IPS DF 6.9 (cell line): Measurements from ENCODE around the gene RAD50.
"Not testable (repeated sequence)": the region's sequence is repeated elsewhere in the genome, so short reads cannot be mapped to it uniquely, and the experiment has no call there.

Experiments used
- DNase-seq: peaks from one replicate; pipeline ENCODE4 v3.0.0-alpha.2; 2013; ENCODE audit warnings: low read depth, low spot score
- H3K27ac ChIP-seq: one replicate; pipeline ENCODE4 v1.5.1; 2013; ENCODE audit warnings: low read length, control low read depth
- H3K27me3 ChIP-seq: 2 replicates; pipeline ENCODE4 v1.6.1; 2013; ENCODE audit warnings: mild to moderate bottlenecking, low read length; ENCODE audit not compliant: control insufficient read depth, insufficient read depth
- H3K36me3 ChIP-seq: 2 replicates; pipeline ENCODE4 v1.6.1; 2013; ENCODE audit warnings: low read length; ENCODE audit not compliant: control insufficient read depth, insufficient read depth
- H3K4me1 ChIP-seq: 2 replicates; pipeline ENCODE4 v1.6.1; 2013; ENCODE audit warnings: low read length; ENCODE audit not compliant: control insufficient read depth, insufficient read depth
- H3K4me3 ChIP-seq: 2 replicates; pipeline ENCODE4 v1.5.1; 2013; ENCODE audit warnings: mild to moderate bottlenecking, low read length
- H3K9me3 ChIP-seq: 2 replicates; pipeline ENCODE4 v1.6.1; 2013; ENCODE audit warnings: low read length, inconsistent platforms; ENCODE audit not compliant: control insufficient read depth, insufficient read depth
- WGBS: extraction: QIAGEN DNeasy Blood & Tissue Kit; methylation state at CpG from one replicate; pipeline ENCODE4 v1.1.7; 2013; ENCODE audit warnings: mixed read lengths, missing lambda C conversion rate; ENCODE audit not compliant: insufficient read length, insufficient coverage; 5-methylcytosine and 5-hydroxymethylcytosine counted together

Gene RAD50

DNA sequence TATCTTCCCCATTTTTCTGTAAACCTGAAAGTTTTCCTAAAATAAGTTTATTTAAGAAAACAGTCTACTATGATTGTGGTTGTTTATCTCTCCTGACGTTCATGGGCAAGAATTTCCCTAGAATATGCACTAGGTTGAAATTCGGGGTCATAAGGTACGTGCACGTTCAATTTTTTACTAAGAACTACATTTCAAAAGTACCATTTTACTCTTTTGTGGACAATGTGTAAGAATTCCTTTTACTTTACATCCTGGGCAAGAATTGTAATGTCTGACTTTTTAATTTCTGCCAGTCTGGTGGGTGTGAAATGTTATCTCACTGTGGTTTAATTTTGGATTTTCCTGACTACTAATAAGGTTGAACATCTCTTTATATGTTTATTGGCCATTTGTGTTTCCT is 25.8 kb upstream of the RAD50 start:
- no peaks in the 10 kb centered on the region for H3K9me3 ChIP-seq
- no peak overlapping the region for H3K4me3 ChIP-seq
- no CpG with 5 or more reads among the region's 4 CpGs for WGBS
- no peaks in the 10 kb centered on the region for H3K36me3 ChIP-seq
- H3K27ac ChIP-seq: no peak overlapping the region
- no peak for DNase-seq
- no peaks in the 10 kb centered on the region for H3K4me1 ChIP-seq
- no peaks in the 10 kb centered on the region for H3K27me3 ChIP-seq

DNA sequence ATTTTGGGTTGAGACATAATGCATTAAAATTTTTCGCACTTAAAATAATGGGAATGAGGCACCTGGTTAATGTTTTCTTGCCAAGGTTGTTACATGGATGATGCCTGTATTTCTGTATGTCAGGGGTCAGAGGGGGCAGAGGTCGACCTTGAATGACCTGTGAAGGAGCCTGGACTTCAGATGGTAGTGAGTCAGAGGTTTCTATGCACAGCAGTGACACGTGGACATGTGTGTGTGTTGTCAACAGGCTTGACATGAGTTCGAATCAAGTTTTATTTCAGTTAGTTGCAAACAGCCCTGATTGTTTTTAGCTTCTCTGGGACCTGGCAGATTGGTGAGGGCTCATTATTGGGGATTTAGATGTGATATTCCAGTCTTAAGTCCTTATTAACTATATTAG is 17.1 kb upstream of the RAD50 start:
- DNase-seq: no peak
- no peak overlapping the region for H3K4me3 ChIP-seq
- H3K4me1 ChIP-seq: no peaks in the 10 kb centered on the region
- no peaks in the 10 kb centered on the region for H3K9me3 ChIP-seq
- H3K27me3 ChIP-seq: no peaks in the 10 kb centered on the region
- WGBS: 100% methylated on average over 1 of the region's 4 CpGs
- no peaks in the 10 kb centered on the region for H3K36me3 ChIP-seq
- no peak overlapping the region for H3K27ac ChIP-seq

DNA sequence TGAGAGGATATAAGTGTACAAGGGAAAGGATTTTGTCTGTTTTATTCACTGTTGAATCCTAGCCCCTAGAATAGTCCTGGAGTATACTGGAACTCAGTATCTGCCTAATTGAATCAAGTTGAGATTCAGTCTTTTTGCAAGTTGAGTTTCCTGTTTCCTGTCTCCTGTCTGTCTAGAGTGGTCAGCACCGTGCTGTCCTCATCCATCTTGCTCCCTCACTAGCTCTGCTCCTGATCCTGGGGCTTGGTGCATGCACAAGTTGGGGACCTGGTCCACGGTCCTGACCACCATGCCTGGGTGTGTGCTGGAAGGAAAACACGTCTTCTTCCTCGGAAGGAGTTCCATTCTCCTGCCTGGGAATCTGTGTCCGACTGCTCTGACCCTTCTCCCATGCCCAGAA is 16.6 kb upstream of the RAD50 start:
- Histone ChIP-seq H3K36me3 (no peaks in the 10 kb centered on the region), H3K9me3 (no peaks in the 10 kb centered on the region), H3K27me3 (no peaks in the 10 kb centered on the region), H3K4me3 (no peak overlapping the region), H3K27ac (no peak overlapping the region), H3K4me1 (no peaks in the 10 kb centered on the region)
- DNase-seq: no peak
- WGBS: no CpG with 5 or more reads among the region's 5 CpGs

DNA sequence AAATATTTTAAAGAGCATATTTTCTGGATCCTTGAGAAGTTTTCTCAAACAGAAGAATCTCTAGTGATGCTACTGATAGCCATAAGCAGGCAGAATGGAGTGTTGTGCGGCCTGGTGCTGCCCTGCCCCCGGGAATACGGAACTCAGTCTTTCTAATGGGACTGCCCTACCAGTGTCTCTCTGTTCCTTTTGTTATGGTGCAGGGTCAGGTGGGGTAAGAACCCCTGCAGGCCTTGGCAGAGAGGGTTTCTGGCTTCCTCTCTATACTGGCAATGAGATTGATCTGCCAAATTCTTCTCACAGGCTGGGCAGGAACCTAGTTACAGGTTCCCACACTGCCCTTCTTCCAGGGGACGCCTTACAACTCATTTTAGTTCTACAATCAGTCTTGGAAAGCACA is 16.0 kb upstream of the RAD50 start:
- no CpG with 5 or more reads among the region's 4 CpGs for WGBS
- H3K27me3 ChIP-seq: no peaks in the 10 kb centered on the region
- no peaks in the 10 kb centered on the region for H3K4me1 ChIP-seq
- no peaks in the 10 kb centered on the region for H3K9me3 ChIP-seq
- no peak overlapping the region for H3K4me3 ChIP-seq
- DNase-seq: no peak
- no peak overlapping the region for H3K27ac ChIP-seq
- no peaks in the 10 kb centered on the region for H3K36me3 ChIP-seq

DNA sequence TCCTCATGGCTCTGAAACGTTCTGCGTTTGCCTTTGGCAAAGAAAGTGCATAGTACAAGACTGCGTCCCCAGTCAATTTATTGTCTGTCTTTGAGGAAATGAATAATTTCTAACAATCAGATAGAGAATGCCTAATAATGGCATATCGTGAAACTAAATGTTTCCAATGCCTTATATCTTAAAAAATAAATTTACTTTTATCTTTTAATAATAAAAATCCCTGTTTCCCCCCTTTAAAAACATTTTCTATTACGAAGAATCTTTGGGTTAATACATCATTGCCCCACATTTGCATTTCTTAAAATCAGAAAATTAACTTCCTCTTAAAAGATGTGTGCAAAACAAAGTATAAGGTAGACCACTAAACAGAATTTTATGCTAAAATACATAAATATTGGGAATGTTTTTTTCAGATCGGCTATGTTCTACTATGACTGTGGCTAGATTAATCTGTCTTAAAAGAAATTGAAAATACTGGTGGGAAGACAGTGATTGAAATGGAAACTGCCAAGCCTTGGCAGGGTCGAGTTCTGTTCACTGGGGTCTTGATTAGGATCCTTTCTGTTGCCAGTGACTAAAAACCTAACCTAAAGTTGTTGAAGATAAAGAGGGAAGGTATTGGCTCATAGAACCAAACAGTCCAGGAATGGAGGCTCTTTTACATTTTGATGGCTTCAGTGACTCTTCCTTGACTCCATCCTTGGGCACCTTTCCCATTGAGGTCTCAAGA is 13.1 kb upstream of the RAD50 start, which contains the start of gene IL5:
Gene IL5, minus strand, starts transcription at position 51 of the 730 bp plus-strand sequence. Its CDS starts 44 bp downstream, at position 7.
- no peak within 1 kb of the TSS for H3K27ac ChIP-seq

DNA sequence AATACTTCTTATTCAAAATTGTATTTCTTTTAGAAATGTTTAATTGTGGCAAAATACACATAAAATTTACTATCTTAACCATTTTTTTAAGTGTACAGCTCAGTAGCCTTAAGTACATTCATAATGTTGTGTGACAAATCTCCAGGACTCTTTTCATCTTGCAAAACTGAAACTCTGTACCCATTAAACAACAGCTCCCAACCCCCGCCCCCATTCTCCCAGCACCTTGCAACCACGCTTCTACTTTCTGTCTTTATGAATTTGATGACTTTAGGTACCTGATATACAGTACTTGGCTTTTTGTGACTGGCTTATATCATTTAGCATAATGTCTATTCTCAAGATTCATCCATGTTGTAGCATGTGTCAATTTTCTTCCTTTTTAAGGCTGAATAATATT is 10.7 kb upstream of the RAD50 start:
- Histone ChIP-seq H3K27ac (no peak overlapping the region), H3K36me3 (no peaks in the 10 kb centered on the region), H3K9me3 (no peaks in the 10 kb centered on the region), H3K27me3 (no peaks in the 10 kb centered on the region), H3K4me1 (no peaks in the 10 kb centered on the region), H3K4me3 (no peak overlapping the region)
- no CpG with 5 or more reads among the region's 2 CpGs for WGBS
- no peak for DNase-seq

More for the DNA sequence above, 13.1 kb upstream of the RAD50 start, which contains the start of gene IL5:
- no peaks in the 10 kb centered on the region for H3K36me3 ChIP-seq
- no peaks in the 10 kb centered on the region for H3K27me3 ChIP-seq
- no CpG with 5 or more reads among the region's 7 CpGs for WGBS
- H3K4me1 ChIP-seq: no peaks in the 10 kb centered on the region
- no peak within 1 kb of the TSS for H3K4me3 ChIP-seq
- no peaks in the 10 kb centered on the region for H3K9me3 ChIP-seq
- no peak for DNase-seq

DNA sequence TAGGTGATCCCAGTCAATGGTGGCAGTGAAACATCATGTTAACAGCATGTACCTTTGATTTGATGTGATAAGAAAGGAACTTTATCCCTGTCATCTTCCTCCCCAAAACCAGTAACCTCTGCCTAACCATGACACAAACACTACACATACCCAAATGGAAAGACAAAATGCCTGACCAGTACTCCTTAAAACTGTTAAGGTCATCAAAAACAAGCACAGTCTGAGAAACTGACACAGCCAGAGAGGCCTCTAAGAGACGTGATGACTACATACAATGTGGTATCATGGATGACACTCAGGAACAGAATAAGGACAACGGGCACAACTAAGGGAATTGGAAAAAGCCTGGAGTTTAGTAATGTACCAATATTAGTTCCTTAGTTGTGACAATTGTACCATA is 9.5 kb upstream of the RAD50 start:
- no CpG with 5 or more reads among the region's 2 CpGs for WGBS
- Histone ChIP-seq H3K4me1 (no peaks in the 10 kb centered on the region), H3K9me3 (no peaks in the 10 kb centered on the region), H3K27me3 (no peaks in the 10 kb centered on the region), H3K36me3 (no peaks in the 10 kb centered on the region), H3K27ac (no peak overlapping the region), H3K4me3 (no peak overlapping the region)
- no peak for DNase-seq

DNA sequence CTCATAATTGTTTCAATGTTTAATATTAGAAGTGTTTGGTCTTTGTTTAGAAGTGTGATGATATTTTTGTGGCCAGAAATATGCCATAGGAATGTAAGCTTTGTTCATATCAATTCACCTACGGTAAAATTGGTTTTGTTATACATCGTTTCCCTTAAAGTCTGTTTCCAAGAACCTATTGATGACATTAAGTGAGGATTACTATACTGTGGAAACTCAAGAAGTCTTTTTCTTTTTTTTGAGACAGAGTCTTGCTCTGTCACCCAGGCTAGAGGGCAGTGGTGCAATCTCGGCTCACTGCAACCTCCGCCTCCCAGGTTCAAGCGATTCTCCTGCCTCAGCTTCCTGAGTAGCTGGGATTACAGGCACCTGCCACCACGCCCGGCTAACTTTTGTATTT is 7.9 kb upstream of the RAD50 start:
- not testable (repeated sequence) for H3K4me1 ChIP-seq, DNase-seq, H3K36me3 ChIP-seq, H3K4me3 ChIP-seq, H3K27ac ChIP-seq, H3K27me3 ChIP-seq, H3K9me3 ChIP-seq
- WGBS: no CpG with 5 or more reads among the region's 7 CpGs

DNA sequence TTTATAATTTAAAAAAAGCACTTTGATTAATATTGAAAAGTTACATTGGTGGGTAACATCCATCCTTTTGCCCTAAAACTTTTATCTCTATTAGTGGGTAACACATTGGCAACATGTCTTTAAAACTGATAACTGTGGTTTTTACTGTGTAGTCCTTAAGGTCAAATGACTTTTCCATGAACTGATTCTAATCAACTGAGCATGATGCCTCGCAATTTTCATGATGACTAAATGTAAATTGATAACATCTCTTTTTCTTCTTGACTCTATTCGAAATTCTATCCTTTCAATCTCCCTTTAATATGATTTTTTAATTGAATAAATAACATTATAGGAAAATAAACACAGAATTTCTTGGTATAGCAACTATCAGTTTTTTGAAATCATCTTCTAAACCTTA is 7.2 kb upstream of the RAD50 start:
- DNase-seq: no peak
- Histone ChIP-seq H3K9me3 (no peaks in the 10 kb centered on the region), H3K27ac (no peak overlapping the region), H3K4me1 (no peaks in the 10 kb centered on the region), H3K4me3 (no peak overlapping the region), H3K27me3 (no peaks in the 10 kb centered on the region), H3K36me3 (no peaks in the 10 kb centered on the region)
- 100% methylated on average over 1 of the region's 2 CpGs for WGBS

DNA sequence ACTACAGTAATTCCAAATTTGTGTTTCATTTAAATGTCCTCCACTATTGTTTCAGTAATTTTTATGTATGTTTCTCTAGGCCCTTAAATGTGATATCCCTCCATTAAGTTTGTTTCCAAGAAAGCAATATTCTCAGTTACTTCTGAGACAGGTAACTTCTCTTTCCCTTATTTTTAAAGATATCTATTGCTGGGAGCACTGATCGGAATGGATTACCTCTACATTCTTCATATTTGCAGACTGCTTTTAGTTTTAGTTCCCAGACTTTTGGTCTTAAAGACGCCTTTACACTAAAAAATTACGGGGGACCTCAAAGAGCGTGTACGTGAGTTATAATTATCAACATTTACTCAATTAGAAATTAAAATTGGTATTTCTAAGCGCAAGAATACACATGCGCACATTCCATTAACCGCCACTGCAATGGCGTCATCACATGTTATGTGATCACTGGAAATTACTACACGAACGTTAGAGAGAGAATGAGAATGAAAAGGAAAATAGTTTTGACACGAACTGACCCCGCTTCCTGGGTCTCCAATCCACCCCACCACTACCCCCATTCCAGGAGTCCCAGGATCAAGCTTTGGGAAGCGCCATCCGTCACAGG is 519 bp upstream of the RAD50 start:
- no CpG with 5 or more reads among the region's 15 CpGs for WGBS
- Histone ChIP-seq H3K27me3 (no peaks in the 10 kb centered on the region), H3K4me3 (peak overlapping the region; percentile 70; the same call in 1 of the 2 replicates), H3K27ac (no peak overlapping the region), H3K4me1 (no peaks in the 10 kb centered on the region), H3K9me3 (no peaks in the 10 kb centered on the region), H3K36me3 (0 out of 2 replicates have a peak, but pooled peaks cover 2% of the 10 kb centered on the region)
- DNase-seq: no peak
